ENCODE results near the gene CFAP97D1.

The CFAP97D1 gene

GRCh38 chr17:43779145-43780125 lies 800 bp upstream of the CFAP97D1 start:
- CTCF ChIA-PET = interaction anchor here (0.8 to 1.9 kb wide), 6 partner anchors 12 to 83 kb away, joined by 3 to 5 read pairs (median 4); no protein-coding TSS in a partner anchor
- DNase-seq = peak; percentile 70 to 78 (median 73)
- POLR2A ChIA-PET = no interaction called here
- Histone ChIP-seq H3K27ac (ENCODE audit: insufficient read depth in 1 of 2, low read depth in 1 of 2, low read length in 2 of 2, poor library complexity in 1 of 2, severe bottlenecking in 2 of 2) (peak overlapping the region in 1 of 2 experiments; percentile 49), H3K9me3 (ENCODE audit: control extremely low read depth in 1 of 5, control insufficient read depth in 4 of 5, insufficient read depth in 2 of 5, low read depth in 1 of 5, low read length in 4 of 5) (no peaks in the 10 kb centered on the region), H3K36me3 (ENCODE audit: control insufficient read depth in 4 of 4, insufficient read depth in 4 of 4, low read length in 3 of 4) (peaks cover 5 to 26% (median 8%) of the 10 kb centered on the region in 4 experiments), H3K27me3 (replicated peaks in 2 of 5; ENCODE audit: control insufficient read depth in 4 of 5, insufficient read depth in 5 of 5, low read length in 4 of 5) (no peaks in the 10 kb centered on the region), H3K4me1 (ENCODE audit: control extremely low read depth in 1 of 4, control insufficient read depth in 4 of 4, insufficient read depth in 4 of 4, low read length in 3 of 4) (peaks cover 7 to 89% (median 58%) of the 10 kb centered on the region in 4 experiments), H3K4me3 (ENCODE audit: control insufficient read depth in 1 of 7, extremely low read depth in 1 of 7, insufficient read depth in 4 of 7, low read depth in 2 of 7, low read length in 6 of 7) (peak overlapping the region; percentile 52 to 90 (median 79))
- 0% methylated on average over 22 of the region's 26 CpGs for WGBS (ENCODE audit: insufficient coverage)

- no peak for DNase-seq
- H3K27me3 ChIP-seq (replicated peaks in 2 of 5; ENCODE audit: control insufficient read depth in 4 of 5, insufficient read depth in 5 of 5, low read length in 4 of 5) = no peaks in the 10 kb centered on the region
- H3K36me3 ChIP-seq (ENCODE audit: control insufficient read depth in 4 of 4, insufficient read depth in 4 of 4, low read length in 3 of 4) = no peaks in the 10 kb centered on the region
- ChIA-PET CTCF (interaction anchor here (1.2 to 1.7 kb wide), 2 partner anchors 63 to 97 kb away, joined by 3 read pairs; no protein-coding TSS in a partner anchor), POLR2A (no interaction called here)
- peaks cover 3 to 60% (median 28%) of the 10 kb centered on the region in 4 experiments for H3K4me1 ChIP-seq (ENCODE audit: control extremely low read depth in 1 of 4, control insufficient read depth in 4 of 4, insufficient read depth in 4 of 4, low read length in 3 of 4)
- H3K4me3 ChIP-seq (ENCODE audit: control insufficient read depth in 1 of 7, extremely low read depth in 1 of 7, insufficient read depth in 4 of 7, low read depth in 2 of 7, low read length in 6 of 7) = no peak overlapping the region
- no peak overlapping the region for H3K27ac ChIP-seq (ENCODE audit: insufficient read depth in 1 of 2, low read depth in 1 of 2, low read length in 2 of 2, poor library complexity in 1 of 2, severe bottlenecking in 2 of 2)
- WGBS (ENCODE audit: insufficient coverage) = 91% methylated on average over 12 of the region's 15 CpGs
- no peaks in the 10 kb centered on the region for H3K9me3 ChIP-seq (ENCODE audit: control extremely low read depth in 1 of 5, control insufficient read depth in 4 of 5, insufficient read depth in 2 of 5, low read depth in 1 of 5, low read length in 4 of 5)
Observed at GRCh38 chr17:43782913-43783680, 2.9 kb downstream of the CFAP97D1 start.

- H3K36me3 ChIP-seq (ENCODE audit: control insufficient read depth in 4 of 4, insufficient read depth in 4 of 4, low read length in 3 of 4) = no peaks in the 10 kb centered on the region
- ChIA-PET POLR2A (no interaction called here), CTCF (no interaction called here)
- H3K27ac ChIP-seq (ENCODE audit: insufficient read depth in 1 of 2, low read depth in 1 of 2, low read length in 2 of 2, poor library complexity in 1 of 2, severe bottlenecking in 2 of 2) = no peak overlapping the region
- WGBS (ENCODE audit: insufficient coverage) = 100% methylated on average over 1 of the region's 2 CpGs
- peaks cover 3 to 56% (median 25%) of the 10 kb centered on the region in 4 experiments for H3K4me1 ChIP-seq (ENCODE audit: control extremely low read depth in 1 of 4, control insufficient read depth in 4 of 4, insufficient read depth in 4 of 4, low read length in 3 of 4)
- no peak for DNase-seq
- H3K9me3 ChIP-seq (ENCODE audit: control extremely low read depth in 1 of 5, control insufficient read depth in 4 of 5, insufficient read depth in 2 of 5, low read depth in 1 of 5, low read length in 4 of 5) = no peaks in the 10 kb centered on the region
- H3K4me3 ChIP-seq (ENCODE audit: control insufficient read depth in 1 of 7, extremely low read depth in 1 of 7, insufficient read depth in 4 of 7, low read depth in 2 of 7, low read length in 6 of 7) = no peak overlapping the region
- no peaks in the 10 kb centered on the region for H3K27me3 ChIP-seq (replicated peaks in 2 of 5; ENCODE audit: control insufficient read depth in 4 of 5, insufficient read depth in 5 of 5, low read length in 4 of 5)
Observed at GRCh38 chr17:43784068-43784467, 3.8 kb downstream of the CFAP97D1 start.

GRCh38 chr17:43784628-43785101 lies 4.4 kb downstream of the CFAP97D1 start:
- Histone ChIP-seq H3K36me3 (ENCODE audit: control insufficient read depth in 4 of 4, insufficient read depth in 4 of 4, low read length in 3 of 4) (no peaks in the 10 kb centered on the region), H3K9me3 (ENCODE audit: control extremely low read depth in 1 of 5, control insufficient read depth in 4 of 5, insufficient read depth in 2 of 5, low read depth in 1 of 5, low read length in 4 of 5) (no peaks in the 10 kb centered on the region), H3K4me1 (ENCODE audit: control extremely low read depth in 1 of 4, control insufficient read depth in 4 of 4, insufficient read depth in 4 of 4, low read length in 3 of 4) (peaks cover 0 to 50% (median 19%) of the 10 kb centered on the region in 4 experiments), H3K27me3 (replicated peaks in 2 of 5; ENCODE audit: control insufficient read depth in 4 of 5, insufficient read depth in 5 of 5, low read length in 4 of 5) (no peaks in the 10 kb centered on the region), H3K27ac (ENCODE audit: insufficient read depth in 1 of 2, low read depth in 1 of 2, low read length in 2 of 2, poor library complexity in 1 of 2, severe bottlenecking in 2 of 2) (no peak overlapping the region), H3K4me3 (ENCODE audit: control insufficient read depth in 1 of 7, extremely low read depth in 1 of 7, insufficient read depth in 4 of 7, low read depth in 2 of 7, low read length in 6 of 7) (no peak overlapping the region)
- DNase-seq = no peak
- CTCF ChIA-PET = interaction anchor here (0.6 to 0.9 kb wide), 2 partner anchors 57 to 186 kb away, joined by 3 read pairs; no protein-coding TSS in a partner anchor
- POLR2A ChIA-PET = interaction anchor here (0.6 kb wide), 1 partner anchor 41 kb away, joined by 4 read pairs; no protein-coding TSS in a partner anchor
- WGBS (ENCODE audit: insufficient coverage) = 91% methylated on average over 4 of the region's 5 CpGs

GRCh38 chr17:43787728-43788127 lies 7.5 kb downstream of the CFAP97D1 start:
- ChIA-PET CTCF (no interaction called here), POLR2A (interaction anchor here (1.0 kb wide), 1 partner anchor 14 kb away, joined by 3 read pairs; no protein-coding TSS in a partner anchor)
- no peaks in the 10 kb centered on the region for H3K27me3 ChIP-seq (replicated peaks in 2 of 5; ENCODE audit: control insufficient read depth in 4 of 5, insufficient read depth in 5 of 5, low read length in 4 of 5)
- H3K27ac ChIP-seq (ENCODE audit: insufficient read depth in 1 of 2, low read depth in 1 of 2, low read length in 2 of 2, poor library complexity in 1 of 2, severe bottlenecking in 2 of 2) = no peak overlapping the region
- no peaks in the 10 kb centered on the region for H3K36me3 ChIP-seq (ENCODE audit: control insufficient read depth in 4 of 4, insufficient read depth in 4 of 4, low read length in 3 of 4)
- no CpG with 5 or more reads among the region's 2 CpGs for WGBS (ENCODE audit: insufficient coverage)
- H3K4me3 ChIP-seq (ENCODE audit: control insufficient read depth in 1 of 7, extremely low read depth in 1 of 7, insufficient read depth in 4 of 7, low read depth in 2 of 7, low read length in 6 of 7) = no peak overlapping the region
- no peaks in the 10 kb centered on the region for H3K9me3 ChIP-seq (ENCODE audit: control extremely low read depth in 1 of 5, control insufficient read depth in 4 of 5, insufficient read depth in 2 of 5, low read depth in 1 of 5, low read length in 4 of 5)
- H3K4me1 ChIP-seq (ENCODE audit: control extremely low read depth in 1 of 4, control insufficient read depth in 4 of 4, insufficient read depth in 4 of 4, low read length in 3 of 4) = peaks cover 0 to 21% (median 7%) of the 10 kb centered on the region in 4 experiments
- DNase-seq = no peak

- H3K27me3 ChIP-seq (replicated peaks in 2 of 5; ENCODE audit: control insufficient read depth in 4 of 5, insufficient read depth in 5 of 5, low read length in 4 of 5) = no peaks in the 10 kb centered on the region
- ChIA-PET CTCF (no interaction called here), POLR2A (interaction anchor here (1.0 kb wide), 1 partner anchor 13 kb away, joined by 3 read pairs; no protein-coding TSS in a partner anchor)
- no peaks in the 10 kb centered on the region for H3K36me3 ChIP-seq (ENCODE audit: control insufficient read depth in 4 of 4, insufficient read depth in 4 of 4, low read length in 3 of 4)
- no peaks in the 10 kb centered on the region for H3K9me3 ChIP-seq (ENCODE audit: control extremely low read depth in 1 of 5, control insufficient read depth in 4 of 5, insufficient read depth in 2 of 5, low read depth in 1 of 5, low read length in 4 of 5)
- H3K4me3 ChIP-seq (ENCODE audit: control insufficient read depth in 1 of 7, extremely low read depth in 1 of 7, insufficient read depth in 4 of 7, low read depth in 2 of 7, low read length in 6 of 7) = no peak overlapping the region
- peaks cover 0 to 13% (median 4%) of the 10 kb centered on the region in 4 experiments for H3K4me1 ChIP-seq (ENCODE audit: control extremely low read depth in 1 of 4, control insufficient read depth in 4 of 4, insufficient read depth in 4 of 4, low read length in 3 of 4)
- H3K27ac ChIP-seq (ENCODE audit: insufficient read depth in 1 of 2, low read depth in 1 of 2, low read length in 2 of 2, poor library complexity in 1 of 2, severe bottlenecking in 2 of 2) = no peak overlapping the region
- no peak for DNase-seq
- WGBS (ENCODE audit: insufficient coverage) = no CpG with 5 or more reads among the region's 5 CpGs
Observed at GRCh38 chr17:43788540-43788939, 8.3 kb downstream of the CFAP97D1 start.

Measured in common myeloid progenitor, CD34-positive (primary cell).